ENCODE measurements around the gene FREM1.

FREM1 gene

GRCh38 chr9:14782286-14783051, 127.8 kb downstream of the FREM1 start:
- no peaks in the 10 kb centered on the region for H3K9me3 ChIP-seq (ENCODE audit: low read length)
- no peak overlapping the region for H3K9ac ChIP-seq (ENCODE audit: low read length)
- no peaks in the 10 kb centered on the region for H3F3A ChIP-seq (ENCODE audit: insufficient read depth, low read length)
- no peaks in the 10 kb centered on the region for H3K36me3 ChIP-seq (ENCODE audit: insufficient read depth, low read length)
- H3K79me2 ChIP-seq (ENCODE audit: insufficient read depth, low read length): no peaks in the 10 kb centered on the region
- H3K27ac ChIP-seq (ENCODE audit: low read depth, low read length, poor library complexity, severe bottlenecking): no peak overlapping the region
- H3K4me2 ChIP-seq (ENCODE audit: low read length): no peak overlapping the region
- no peaks in the 10 kb centered on the region for H3K27me3 ChIP-seq (ENCODE audit: insufficient read depth, low read length)
- TF ChIP-seq CTCF (IDR thresholded peaks at IDR 0.05; ENCODE audit: low read length) (no peak), EZH2 (IDR thresholded peaks at IDR 0.05; ENCODE audit: borderline replicate concordance, low read length) (no peak)
- H3K4me1 ChIP-seq (ENCODE audit: insufficient read depth, low read length, severe bottlenecking): no peaks in the 10 kb centered on the region
- no peaks in the 10 kb centered on the region for H3K9me2 ChIP-seq (ENCODE audit: low read depth, low read length)
- H3K4me3 ChIP-seq (ENCODE audit: low read depth, low read length, poor library complexity, severe bottlenecking): no peak overlapping the region
- H4K20me1 ChIP-seq (ENCODE audit: insufficient read depth, low read length): no peaks in the 10 kb centered on the region
- no peak overlapping the region for H2AFZ ChIP-seq (ENCODE audit: low read length)

GRCh38 chr9:14780693-14781092, 129.5 kb downstream of the FREM1 start:
- no peaks in the 10 kb centered on the region for H3K4me1 ChIP-seq (ENCODE audit: insufficient read depth, low read length, severe bottlenecking)
- no peaks in the 10 kb centered on the region for H3K9me2 ChIP-seq (ENCODE audit: low read depth, low read length)
- H3K9ac ChIP-seq (ENCODE audit: low read length): no peak overlapping the region
- H2AFZ ChIP-seq (ENCODE audit: low read length): no peak overlapping the region
- H3K27me3 ChIP-seq (ENCODE audit: insufficient read depth, low read length): no peaks in the 10 kb centered on the region
- H3K27ac ChIP-seq (ENCODE audit: low read depth, low read length, poor library complexity, severe bottlenecking): no peak overlapping the region
- H3K79me2 ChIP-seq (ENCODE audit: insufficient read depth, low read length): no peaks in the 10 kb centered on the region
- no peaks in the 10 kb centered on the region for H3K36me3 ChIP-seq (ENCODE audit: insufficient read depth, low read length)
- no peak overlapping the region for H3K4me3 ChIP-seq (ENCODE audit: low read depth, low read length, poor library complexity, severe bottlenecking)
- no peak overlapping the region for H3K4me2 ChIP-seq (ENCODE audit: low read length)
- H3F3A ChIP-seq (ENCODE audit: insufficient read depth, low read length): no peaks in the 10 kb centered on the region
- H3K9me3 ChIP-seq (ENCODE audit: low read length): no peaks in the 10 kb centered on the region
- TF ChIP-seq CTCF (IDR thresholded peaks at IDR 0.05; ENCODE audit: low read length) (no peak), EZH2 (IDR thresholded peaks at IDR 0.05; ENCODE audit: borderline replicate concordance, low read length) (no peak)
- H4K20me1 ChIP-seq (ENCODE audit: insufficient read depth, low read length): no peaks in the 10 kb centered on the region

- TF ChIP-seq CTCF (IDR thresholded peaks at IDR 0.05; ENCODE audit: low read length): no peak
- TF ChIP-seq EZH2 (IDR thresholded peaks at IDR 0.05; ENCODE audit: borderline replicate concordance, low read length): no peak
- Histone ChIP-seq H3K4me2 (ENCODE audit: low read length) (no peak overlapping the region), H3K27ac (ENCODE audit: low read depth, low read length, poor library complexity, severe bottlenecking) (no peak overlapping the region), H3K9me2 (ENCODE audit: low read depth, low read length) (no peaks in the 10 kb centered on the region), H3K9ac (ENCODE audit: low read length) (no peak overlapping the region), H3K4me1 (ENCODE audit: insufficient read depth, low read length, severe bottlenecking) (no peaks in the 10 kb centered on the region), H4K20me1 (ENCODE audit: insufficient read depth, low read length) (no peaks in the 10 kb centered on the region), H3K36me3 (ENCODE audit: insufficient read depth, low read length) (no peaks in the 10 kb centered on the region), H3K9me3 (ENCODE audit: low read length) (no peaks in the 10 kb centered on the region), H3K4me3 (ENCODE audit: low read depth, low read length, poor library complexity, severe bottlenecking) (no peak overlapping the region), H3K27me3 (ENCODE audit: insufficient read depth, low read length) (no peaks in the 10 kb centered on the region), H3K79me2 (ENCODE audit: insufficient read depth, low read length) (no peaks in the 10 kb centered on the region), H3F3A (ENCODE audit: insufficient read depth, low read length) (no peaks in the 10 kb centered on the region), H2AFZ (ENCODE audit: low read length) (no peak overlapping the region)
These were observed 130.0 kb downstream of the FREM1 start for GRCh38 chr9:14780251-14780650.
